Endothelial cell of umbilical vein (primary cell): ENCODE measurements around the gene RASGRP1. TPM values are rescaled to one million over a fixed set of nuclear protein-coding genes. Genes with fewer than 3 reads are reported as not detected.

Experiments used
- BruUV-seq: library from RNA; stranded (reverse); fragments of 400-500 nt; replicated peaks from 2 replicates; lab custom pipeline; 2021; lab: Mats Ljungman, UMichigan
- CTCF ChIA-PET: fragments of 300-600, 350-600 bp; sonication (Branson Sonifier 250); formaldehyde crosslinking; loops from one replicate; lab custom pipeline; 2021; ENCODE audit warnings: antibody characterized with exemption, inconsistent platforms; lab: Charles Lee
- POLR2A ChIA-PET: fragments of 300-600, 350-600 bp; sonication (Branson Sonifier 250); formaldehyde crosslinking; loops from one replicate; lab custom pipeline; 2021; ENCODE audit warnings: antibody characterized with exemption, inconsistent platforms; lab: Charles Lee
- DNase-seq: peaks from one replicate; pipeline ENCODE4 v3.0.0-alpha.2; 2011; ENCODE audit warnings: low read depth, low spot score
- FAIRE-seq: peaks from 2 replicates; lab custom pipeline; 2011; peaks lifted over from hg19 to GRCh38; lab: Jason Lieb, UNC
- H2AFZ ChIP-seq: 2 replicates; pipeline ENCODE4 v1.6.0; 2012; ENCODE audit warnings: low read depth, low read length, control low read depth, inconsistent platforms
- H3K27ac ChIP-seq: 2 replicates; pipeline ENCODE4 v1.5.1; 2011; ENCODE audit warnings: low read depth, mild to moderate bottlenecking, control low read depth, low read length, moderate library complexity; ENCODE audit not compliant: insufficient read depth
- H3K27me3 ChIP-seq, 2 experiments: 2 replicates each; pipeline versions ENCODE4 v1.6.0 to v1.6.1; 2011; ENCODE audit warnings: low read length in 2 of 2, mixed read lengths in 1 of 2; ENCODE audit not compliant: control insufficient read depth in 2 of 2, insufficient read depth in 2 of 2
- H3K36me3 ChIP-seq, 2 experiments: 2 replicates in 1 of 2; 3 replicates in 1 of 2; pipeline ENCODE4 v1.5.1; 2011; ENCODE audit warnings: low read length in 2 of 2, mild to moderate bottlenecking in 1 of 2, moderate library complexity in 1 of 2; ENCODE audit not compliant: control insufficient read depth in 2 of 2, insufficient read depth in 2 of 2; ENCODE audit errors: extremely low read depth in 1 of 2
- H3K4me1 ChIP-seq: 3 replicates; pipeline ENCODE4 v1.5.1; 2011; ENCODE audit warnings: mild to moderate bottlenecking, low read length; ENCODE audit not compliant: control insufficient read depth, insufficient read depth; ENCODE audit errors: extremely low read depth
- H3K4me2 ChIP-seq: 2 replicates; pipeline ENCODE4 v1.6.1; 2011; ENCODE audit warnings: low read length, control low read depth, mixed read lengths; ENCODE audit not compliant: insufficient read depth
- H3K4me3 ChIP-seq, 3 experiments: fragments of 200-600 bp in 1 of 3; sonication (generic), shearing (Covaris generic) in 1 of 3; replicated peaks in 1 of 3; 2 replicates each; pipeline ENCODE4 v1.5.1; 2011 to 2016; ENCODE audit warnings: control low read depth in 3 of 3, low read length in 3 of 3, mild to moderate bottlenecking in 2 of 3, inconsistent platforms in 1 of 3, low read depth in 1 of 3, moderate library complexity in 1 of 3; ENCODE audit not compliant: insufficient read depth in 1 of 3
- H3K79me2 ChIP-seq: 2 replicates; pipeline ENCODE4 v1.6.0; 2012; ENCODE audit warnings: low read length, inconsistent platforms; ENCODE audit not compliant: control insufficient read depth, insufficient read depth
- H3K9ac ChIP-seq: replicated peaks from 2 replicates; pipeline ENCODE3; 2011; ENCODE audit warnings: low read length, control low read depth; ENCODE audit not compliant: insufficient read depth; ENCODE audit errors: extremely low read depth
- H3K9me1 ChIP-seq: replicated peaks from 3 replicates; pipeline ENCODE4 v1.6.0; 2011; ENCODE audit warnings: mild to moderate bottlenecking, low read length; ENCODE audit not compliant: control insufficient read depth, insufficient read depth; ENCODE audit errors: extremely low read depth
- H3K9me3 ChIP-seq: replicated peaks from 2 replicates; pipeline ENCODE4 v1.5.1; 2012; ENCODE audit warnings: low read length, inconsistent platforms; ENCODE audit not compliant: control insufficient read depth, insufficient read depth
- H4K20me1 ChIP-seq: replicated peaks from 2 replicates; pipeline ENCODE3; 2011; ENCODE audit warnings: mild to moderate bottlenecking, low read length; ENCODE audit not compliant: control insufficient read depth, insufficient read depth; ENCODE audit errors: extremely low read depth
- CTCF ChIP-seq, 2 donors: IDR thresholded peaks; 1 replicate in 1 of 2; 2 replicates in 1 of 2; pipeline ENCODE4 v1.5.1; 2011; ENCODE audit warnings: low read length in 2 of 2, mild to moderate bottlenecking in 2 of 2, moderate library complexity in 2 of 2, control low read depth in 1 of 2, inconsistent platforms in 1 of 2, low read depth in 1 of 2; ENCODE audit not compliant: insufficient read depth in 1 of 2; ENCODE audit errors: extremely low read depth in 1 of 2
- EZH2 ChIP-seq: IDR thresholded peaks from 2 replicates; pipeline ENCODE4 v1.6.1; 2012; ENCODE audit warnings: borderline replicate concordance, low read depth, mild to moderate bottlenecking, moderate library complexity, low read length, inconsistent platforms; ENCODE audit not compliant: severe bottlenecking
- FOS ChIP-seq: IDR thresholded peaks from 2 replicates; pipeline ENCODE4 v1.6.1; 2011; ENCODE audit warnings: mild to moderate bottlenecking, low read length, moderate library complexity, borderline replicate concordance; ENCODE audit not compliant: insufficient read depth
- GATA2 ChIP-seq: IDR thresholded peaks from 2 replicates; pipeline ENCODE4 v1.7.0; 2011; ENCODE audit warnings: low read depth, mild to moderate bottlenecking, moderate library complexity, mixed read lengths, low read length; ENCODE audit not compliant: insufficient read length, insufficient read depth
- JUN ChIP-seq: IDR thresholded peaks from 2 replicates; pipeline ENCODE4 v1.6.1; 2011; ENCODE audit warnings: borderline replicate concordance, low read depth; ENCODE audit not compliant: insufficient read length, insufficient read depth
- MAX ChIP-seq: IDR thresholded peaks from 2 replicates; pipeline ENCODE4 v1.6.1; 2011; ENCODE audit not compliant: insufficient read depth, insufficient read length
- MYC ChIP-seq: IDR thresholded peaks from one replicate; pipeline ENCODE4 v1.6.1; 2011; ENCODE audit warnings: mild to moderate bottlenecking, low read depth, low read length
- POLR2A ChIP-seq: IDR thresholded peaks from 2 replicates; pipeline ENCODE4 v1.6.1; 2012; ENCODE audit warnings: low read depth, mild to moderate bottlenecking, control low read depth, low read length
- POLR2AphosphoS5 ChIP-seq: IDR thresholded peaks from 2 replicates; pipeline ENCODE4 v1.6.1; 2012; ENCODE audit warnings: low read depth, mild to moderate bottlenecking, control low read depth, low read length, moderate library complexity; ENCODE audit not compliant: insufficient read depth
- dilution Hi-C: fragments of 300-500 bp; cut with MboI; formaldehyde crosslinking; loops from one replicate; pipeline ENCODE4 v1.15.0; 2019; ENCODE audit warnings: low sequenced_read_pairs; ENCODE audit not compliant: extremely low pct_ligation_motif_present
- intact Hi-C: fragments of 100-400 bp; cut with micrococcal nuclease; formaldehyde crosslinking; loops from one replicate; pipeline ENCODE4 v1.10.0; 2022
- polyA plus RNA-seq, 4 experiments: library from polyadenylated mRNA; depleted of rRNA in 3 of 4; stranded (reverse) in 3 of 4; unstranded in 1 of 4; fragments of >200 nt; gene quantifications; 2 replicates each; pipeline versions ENCODE4 v1.2.1 to v1.2.3, GENCODE V29; 2011 to 2012; ENCODE audit warnings: missing spikeins in 1 of 4
- total RNA-seq: library from RNA; stranded (reverse); gene quantifications from 2 replicates; pipeline ENCODE4 v1.2.3, GENCODE V29; 2021

The RASGRP1 gene
- total and polyA plus RNA-seq, 2 donors (not counting 3 experiments of a cell fraction or from before 2014, with no cell fraction given), result 0.15 to 0.38 TPM

GRCh38 chr15:38565287-38565670 is 665 bp upstream of the RASGRP1 start:
- Histone ChIP-seq H3K9ac (no peak overlapping the region), H2AFZ (no peak overlapping the region), H3K9me3 (no peaks in the 10 kb centered on the region), H3K9me1 (no peaks in the 10 kb centered on the region), H3K4me2 (no peak overlapping the region), H3K4me3 (no peak overlapping the region), H3K4me1 (no peaks in the 10 kb centered on the region), H3K36me3 (no peaks in the 10 kb centered on the region), H3K27ac (no peak overlapping the region), H3K79me2 (no peaks in the 10 kb centered on the region), H4K20me1 (no peaks in the 10 kb centered on the region), H3K27me3 (peaks cover 32 to 42% of the 10 kb centered on the region in 2 experiments)
- dilution Hi-C loops (no loop called here), intact Hi-C loops (no loop called here)
- TF ChIP-seq GATA2, result no peak
- no peak for TF ChIP-seq MYC
- TF ChIP-seq EZH2, result no peak
- no peak for TF ChIP-seq POLR2A
- no peak for TF ChIP-seq FOS
- TF ChIP-seq POLR2AphosphoS5, result no peak
- no peak for TF ChIP-seq MAX
- TF ChIP-seq CTCF (IDR thresholded peaks at IDR 0.05; ENCODE audit: extremely low read depth in 1 of 2, insufficient read depth in 1 of 2, low read depth in 1 of 2, low read length in 2 of 2), result no peak
- no peak for TF ChIP-seq JUN
- POLR2A ChIA-PET, result no interaction called here
- CTCF ChIA-PET, result interaction anchor here (1.0 to 2.1 kb wide), 3 partner anchors 23 to 125 kb away, joined by 3 to 9 read pairs (median 7); no protein-coding TSS in a partner anchor
- BruUV-seq, result no TSS peak
- no peak for DNase-seq
- no peak for FAIRE-seq
